SK-N-SH (cell line): ENCODE results near the gene C2orf92.

Experiments
- CTCF ChIP-seq: fragments of 200-600 bp; sonication (generic); IDR thresholded peaks from 2 replicates; pipeline ENCODE4 v1.6.1; 2017; ENCODE audit warnings: antibody characterized with exemption, mild to moderate bottlenecking, moderate library complexity
- POLR2AphosphoS5 ChIP-seq: IDR thresholded peaks from 2 replicates; pipeline ENCODE4 v1.6.1; 2012; ENCODE audit warnings: low read depth, low read length
- REST ChIP-seq: IDR thresholded peaks from 2 replicates; pipeline ENCODE4 v1.6.1; 2012; ENCODE audit warnings: mild to moderate bottlenecking, low read depth, low read length, moderate library complexity
- SIN3A ChIP-seq: IDR thresholded peaks from 2 replicates; pipeline ENCODE4 v1.6.1; 2012; ENCODE audit warnings: low read depth, mild to moderate bottlenecking, low read length, moderate library complexity, borderline replicate concordance
- TEAD4 ChIP-seq: IDR thresholded peaks from 2 replicates; pipeline ENCODE4 v1.4.0; 2012; ENCODE audit warnings: mild to moderate bottlenecking, borderline replicate concordance; ENCODE audit not compliant: insufficient read depth
- TF ChIP-seq, protein P1 (sequence below): IDR thresholded peaks from 2 replicates; pipeline ENCODE4; 2012

DNA sequence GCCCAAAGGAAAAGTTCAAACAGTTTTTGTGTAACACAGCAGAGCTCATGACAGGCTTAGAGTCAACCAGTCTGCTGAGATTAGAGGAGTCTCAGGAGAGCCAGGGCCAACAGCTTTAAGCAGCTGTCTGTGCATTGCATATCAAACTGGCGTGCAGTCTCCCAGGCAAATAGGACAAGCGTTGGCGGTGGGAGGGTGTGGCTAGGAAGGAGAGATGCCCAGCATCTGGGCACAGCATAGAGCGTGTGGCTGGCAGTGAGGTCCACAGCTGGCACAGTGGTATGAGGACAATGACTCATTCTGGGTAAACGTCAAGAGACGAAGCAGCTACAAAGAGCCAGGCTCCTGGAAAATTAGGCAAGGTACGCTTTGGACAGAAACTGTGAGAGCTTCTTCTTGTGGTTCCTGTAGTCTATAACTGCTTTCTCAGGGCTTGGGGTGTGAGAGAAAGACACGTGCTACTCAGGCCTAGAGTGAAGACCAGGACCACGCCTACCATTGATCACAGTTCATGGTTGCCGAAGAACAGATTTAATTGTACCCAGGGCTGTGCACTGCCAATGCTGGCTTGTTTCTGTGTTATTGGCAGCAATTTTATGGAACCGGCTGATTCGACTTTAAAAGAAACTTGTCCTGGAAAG lies 58.7 kb downstream of the C2orf92 start:
- TF ChIP-seq CTCF (no peak), POLR2AphosphoS5 (no peak), REST (no peak), TEAD4 (no peak), SIN3A (no peak)
- TF ChIP-seq, protein P1, sequence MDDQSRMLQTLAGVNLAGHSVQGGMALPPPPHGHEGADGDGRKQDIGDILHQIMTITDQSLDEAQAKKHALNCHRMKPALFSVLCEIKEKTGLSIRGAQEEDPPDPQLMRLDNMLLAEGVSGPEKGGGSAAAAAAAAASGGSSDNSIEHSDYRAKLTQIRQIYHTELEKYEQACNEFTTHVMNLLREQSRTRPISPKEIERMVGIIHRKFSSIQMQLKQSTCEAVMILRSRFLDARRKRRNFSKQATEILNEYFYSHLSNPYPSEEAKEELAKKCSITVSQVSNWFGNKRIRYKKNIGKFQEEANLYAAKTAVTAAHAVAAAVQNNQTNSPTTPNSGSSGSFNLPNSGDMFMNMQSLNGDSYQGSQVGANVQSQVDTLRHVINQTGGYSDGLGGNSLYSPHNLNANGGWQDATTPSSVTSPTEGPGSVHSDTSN = no peak
